GM12864 (cell line): ENCODE results near the gene CACNG5.

ENCODE experiments used
- DNase-seq: peaks from one replicate; pipeline ENCODE4 v3.0.0-alpha.2; 2011; ENCODE audit warnings: low read depth
- H3K4me3 ChIP-seq: 2 replicates; pipeline ENCODE4 v1.5.1; 2011; ENCODE audit warnings: mild to moderate bottlenecking, low read depth, low read length, control low read depth
- CTCF ChIP-seq: IDR thresholded peaks from 2 replicates; pipeline ENCODE4 v1.5.1; 2011; ENCODE audit warnings: low read depth, mild to moderate bottlenecking, moderate library complexity, low read length, control low read depth, inconsistent platforms; ENCODE audit errors: missing control alignments

The CACNG5 gene, protein sequence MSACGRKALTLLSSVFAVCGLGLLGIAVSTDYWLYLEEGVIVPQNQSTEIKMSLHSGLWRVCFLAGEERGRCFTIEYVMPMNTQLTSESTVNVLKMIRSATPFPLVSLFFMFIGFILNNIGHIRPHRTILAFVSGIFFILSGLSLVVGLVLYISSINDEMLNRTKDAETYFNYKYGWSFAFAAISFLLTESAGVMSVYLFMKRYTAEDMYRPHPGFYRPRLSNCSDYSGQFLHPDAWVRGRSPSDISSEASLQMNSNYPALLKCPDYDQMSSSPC

GRCh38 chr17:66834919-66835454 is at the start of gene CACNG5:
Gene CACNG5, plus strand, starts transcription at chr17:66835117. Its CDS starts 42,216 bp downstream, at chr17:66877333.
- DNase-seq = no peak
- no peak within 1 kb of the TSS for H3K4me3 ChIP-seq
- TF ChIP-seq CTCF = no peak

DNA sequence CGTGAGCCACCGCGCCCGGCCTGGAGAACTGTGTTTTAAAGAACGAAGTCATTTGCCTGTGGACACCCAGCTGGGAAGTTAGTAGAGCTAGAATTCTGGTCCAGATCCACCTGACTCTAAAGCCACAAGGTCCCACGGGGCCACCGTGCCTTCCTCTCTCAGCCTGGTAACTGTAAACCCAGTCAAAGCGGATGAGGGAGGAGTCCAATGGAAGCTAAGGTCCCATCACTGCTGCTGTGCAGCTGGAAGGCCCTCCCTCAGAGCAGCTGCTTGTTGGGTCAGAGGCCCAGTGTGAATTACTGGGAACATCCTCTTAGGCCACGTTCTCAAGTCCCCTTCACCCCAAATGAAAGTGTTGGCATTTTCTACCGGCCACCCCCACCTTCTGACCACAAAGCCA is 48.8 kb upstream of the CACNG5 start:
- no peak for DNase-seq
- no peak for TF ChIP-seq CTCF
- H3K4me3 ChIP-seq = no peak overlapping the region

DNA sequence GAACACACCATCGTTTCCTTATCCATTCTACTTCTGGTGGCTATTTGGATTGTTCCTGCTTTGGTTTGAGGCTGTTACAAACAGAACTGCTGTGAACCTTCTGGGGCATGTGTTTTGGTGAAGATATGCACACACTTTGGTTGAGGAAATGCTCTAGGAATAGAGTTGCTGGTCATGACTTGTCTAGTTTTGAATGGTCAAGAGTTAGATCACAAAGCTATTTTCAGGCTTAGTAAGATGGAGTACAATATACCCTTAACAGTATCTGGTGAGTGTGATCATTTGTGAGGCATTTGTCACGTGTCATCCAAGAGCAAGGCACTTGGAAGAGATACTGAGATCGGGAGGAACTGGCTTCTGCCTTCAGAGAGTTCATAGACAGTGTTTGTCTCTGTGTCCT is 47.0 kb upstream of the CACNG5 start:
- H3K4me3 ChIP-seq = no peak overlapping the region
- no peak for TF ChIP-seq CTCF
- no peak for DNase-seq

GRCh38 chr17:66789093-66789492 is 45.8 kb upstream of the CACNG5 start:
- no peak for DNase-seq
- no peak overlapping the region for H3K4me3 ChIP-seq
- TF ChIP-seq CTCF = no peak

- no peak overlapping the region for H3K4me3 ChIP-seq
- no peak for DNase-seq
- no peak for TF ChIP-seq CTCF
These were observed 44.9 kb upstream of the CACNG5 start for GRCh38 chr17:66789961-66790437.

DNA sequence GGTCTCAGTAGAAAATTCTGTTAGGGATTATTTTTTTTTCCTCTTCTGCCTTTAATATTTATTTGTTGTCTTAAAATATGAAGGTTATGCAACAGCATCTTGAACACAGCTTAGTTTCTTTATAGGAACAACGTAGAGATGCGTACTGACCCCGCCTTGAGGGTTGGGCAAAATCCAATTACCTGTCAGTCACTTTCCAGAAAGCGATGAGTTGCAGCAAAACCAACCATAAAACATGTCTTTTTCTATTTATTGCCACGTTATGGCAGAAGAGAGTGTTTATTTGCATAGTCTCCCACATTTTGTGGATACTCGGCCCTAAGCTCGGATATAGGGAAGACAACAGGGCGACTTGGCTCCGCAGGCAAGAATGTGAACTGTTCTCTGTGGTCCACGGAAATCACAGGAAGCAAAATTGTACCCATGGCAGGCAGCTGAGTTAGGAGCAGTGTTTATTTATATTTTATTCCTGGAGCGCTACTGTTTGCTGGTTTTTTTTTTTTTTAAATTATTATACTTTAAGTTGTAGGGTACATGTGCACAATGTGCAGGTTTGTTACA is 44.3 kb upstream of the CACNG5 start:
- H3K4me3 ChIP-seq = no peak overlapping the region
- DNase-seq = no peak
- no peak for TF ChIP-seq CTCF
